CD4-positive, alpha-beta T cell treated with Interleukin-17A for 4 hours (primary cell): ENCODE results near the gene WDR89.
"Not testable (repeated sequence)": the region's sequence is repeated elsewhere in the genome, so short reads cannot be mapped to it uniquely, and the experiment has no call there.

Experiments used
- DNase-seq: peaks from one replicate; pipeline ENCODE4 v3.0.0-alpha.2; 2020; ENCODE audit warnings: mixed read lengths

WDR89 gene

GRCh38 chr14:63652406-63652805 lies 10.7 kb upstream of the WDR89 start:
- DNase-seq, result no peak

DNA sequence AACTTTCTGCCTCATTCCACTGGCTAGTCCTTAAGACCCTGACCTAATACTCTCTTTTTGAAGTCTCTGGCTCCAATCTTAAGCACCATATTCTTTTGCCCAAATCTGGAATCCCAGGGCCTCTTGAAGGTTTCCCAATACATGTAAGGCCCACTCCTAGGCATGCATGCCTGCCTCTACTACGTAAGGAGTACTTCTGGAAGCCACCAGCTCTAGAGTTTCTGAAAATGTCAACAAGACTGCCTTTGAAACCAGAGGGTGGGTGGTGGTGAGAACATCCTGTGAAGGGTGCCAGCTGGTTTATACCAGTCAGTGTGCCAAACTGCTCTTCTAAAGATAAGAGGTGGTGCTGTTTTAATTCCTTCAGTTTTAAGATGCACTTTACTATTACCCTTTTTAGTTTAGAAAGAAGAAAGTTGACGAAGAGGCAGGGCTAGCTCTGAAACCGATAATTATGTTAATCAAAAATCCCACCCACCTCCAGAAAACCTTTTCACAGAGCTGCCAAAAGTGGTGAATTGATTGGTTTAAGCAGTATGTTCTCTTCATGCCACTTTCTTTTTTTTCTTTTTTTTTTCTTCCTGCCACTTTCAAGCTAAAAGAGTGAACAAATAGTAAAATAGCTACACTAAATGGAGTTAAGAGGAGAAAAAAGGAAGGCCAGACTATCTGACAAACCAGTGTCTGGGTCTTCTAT lies 8.7 kb upstream of the WDR89 start:
- peak; percentile 73 for DNase-seq

GRCh38 chr14:63647696-63648410 lies 6.2 kb upstream of the WDR89 start:
- DNase-seq, result no peak

DNA sequence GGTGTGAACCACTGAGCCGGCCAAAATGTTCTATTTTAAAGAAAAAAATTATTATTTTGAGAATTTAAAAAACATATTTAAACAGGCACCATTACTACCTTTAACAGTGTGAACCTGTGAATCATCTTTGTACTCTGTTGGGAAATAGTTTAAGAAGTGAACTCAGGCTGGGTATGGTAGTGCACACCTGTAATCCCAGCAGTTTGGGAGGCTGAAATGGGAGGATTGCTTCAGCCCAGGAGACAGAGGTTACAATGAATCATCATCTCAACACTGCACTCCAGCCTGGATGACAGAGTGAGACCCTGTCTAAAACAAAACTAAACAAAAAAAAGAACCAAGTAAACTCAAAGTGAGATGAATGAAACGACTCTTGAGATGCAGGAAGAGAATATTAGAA lies 3.1 kb upstream of the WDR89 start:
- DNase-seq, result no peak

- no peak for DNase-seq
Measured at GRCh38 chr14:63642656-63643382, 1.1 kb upstream of the WDR89 start.

DNA sequence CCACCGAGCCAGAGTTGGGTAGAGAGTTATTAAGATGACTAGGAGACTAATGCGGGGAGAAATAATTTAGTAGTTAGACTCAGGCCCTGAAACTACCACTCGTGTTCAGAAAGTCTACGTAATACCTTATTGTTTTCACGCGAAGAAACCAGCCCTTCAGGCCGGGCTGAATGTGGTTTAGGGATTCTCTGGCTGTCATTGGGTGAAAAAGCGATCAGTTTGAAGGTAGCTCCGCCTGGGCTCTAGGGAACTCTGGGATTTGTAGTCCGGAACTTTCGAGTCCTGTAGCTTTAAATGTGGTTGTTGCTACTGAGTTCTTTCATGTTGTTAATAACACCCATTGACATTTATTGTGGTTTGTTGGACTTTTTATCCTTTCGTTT lies 549 bp upstream of the WDR89 start:
- peak; percentile 81 for DNase-seq

- no peak for DNase-seq
Measured at GRCh38 chr14:63638493-63638892, 3.2 kb downstream of the WDR89 start.

GRCh38 chr14:63636094-63636635 lies 5.5 kb downstream of the WDR89 start:
- DNase-seq, result not testable (repeated sequence)

- DNase-seq, result no peak
Measured at GRCh38 chr14:63633801-63634200, 7.9 kb downstream of the WDR89 start.

GRCh38 chr14:63632932-63633514 lies 8.6 kb downstream of the WDR89 start:
- DNase-seq, result peak; percentile 16

DNA sequence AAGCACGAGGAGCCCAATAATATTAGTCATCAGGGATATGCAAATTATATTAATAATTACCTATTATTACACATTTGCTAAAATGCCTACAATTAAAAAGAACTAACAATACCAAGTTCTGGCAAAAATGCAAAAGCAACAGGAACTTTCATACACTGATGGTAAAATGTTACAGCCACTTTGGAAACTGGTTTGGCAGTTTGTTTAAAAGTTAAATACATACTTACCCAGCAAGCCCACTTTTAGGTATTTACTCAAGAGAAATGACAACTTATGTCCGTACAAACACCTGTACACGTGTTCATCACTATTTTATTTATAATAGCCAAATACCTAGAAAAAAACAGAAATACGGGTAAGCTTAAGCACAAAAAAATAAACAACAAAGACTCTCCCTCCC lies 17.0 kb downstream of the WDR89 start:
- no peak for DNase-seq

- DNase-seq, result no peak
Measured at GRCh38 chr14:63624203-63624602, 17.5 kb downstream of the WDR89 start.

DNA sequence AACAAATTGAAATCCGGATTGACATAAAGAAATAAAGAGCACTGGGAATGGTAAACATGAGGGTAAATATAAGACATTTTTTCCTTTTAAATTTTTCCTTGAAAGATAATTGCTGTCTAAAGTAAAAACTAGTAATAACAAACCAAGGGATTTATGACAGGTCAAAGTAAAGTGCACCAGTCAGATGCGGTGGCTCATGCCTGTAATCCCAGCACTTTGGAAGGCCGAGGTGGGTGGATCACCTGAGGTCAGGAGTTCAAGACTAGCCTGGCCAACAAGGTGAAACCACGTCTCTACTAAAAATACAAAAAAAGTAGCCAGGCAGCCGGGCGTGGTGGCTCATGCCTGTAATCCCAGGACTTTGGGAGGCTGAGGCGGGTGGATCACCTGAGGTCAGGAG lies 19.7 kb downstream of the WDR89 start:
- DNase-seq, result not testable (repeated sequence)

- no peak for DNase-seq
Measured at GRCh38 chr14:63616015-63616414, 25.7 kb downstream of the WDR89 start.

DNA sequence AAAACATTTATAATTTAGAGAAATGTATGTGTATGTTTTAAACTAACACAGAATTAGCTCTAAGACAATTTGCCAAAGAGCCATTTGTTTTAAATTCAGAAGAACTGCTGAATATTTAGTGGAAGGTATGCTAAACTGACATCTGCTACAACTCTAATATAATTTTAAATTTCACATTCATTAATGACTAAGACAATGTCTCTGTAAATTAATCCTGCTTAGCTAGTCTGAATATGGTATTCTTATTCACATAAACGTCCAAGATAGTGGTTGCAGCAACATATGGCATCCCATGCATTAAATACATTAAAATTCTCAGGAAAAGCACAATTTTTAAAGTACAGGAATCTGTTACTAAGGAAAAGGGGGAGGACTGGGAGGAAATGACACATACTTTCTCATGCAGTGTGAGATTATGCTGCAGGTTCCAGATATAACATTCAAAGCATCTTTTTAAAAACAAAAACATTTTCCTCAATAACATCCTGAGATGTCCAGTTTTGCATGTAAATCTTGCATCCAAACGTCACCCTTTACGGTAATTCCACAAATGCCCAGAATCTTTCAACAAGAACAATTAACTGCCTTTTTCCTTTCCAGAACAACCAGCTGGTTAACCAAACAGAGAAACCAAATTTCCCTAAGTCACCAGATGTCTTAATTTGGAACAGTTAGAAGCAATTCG lies 26.9 kb downstream of the WDR89 start:
- DNase-seq, result no peak

DNA sequence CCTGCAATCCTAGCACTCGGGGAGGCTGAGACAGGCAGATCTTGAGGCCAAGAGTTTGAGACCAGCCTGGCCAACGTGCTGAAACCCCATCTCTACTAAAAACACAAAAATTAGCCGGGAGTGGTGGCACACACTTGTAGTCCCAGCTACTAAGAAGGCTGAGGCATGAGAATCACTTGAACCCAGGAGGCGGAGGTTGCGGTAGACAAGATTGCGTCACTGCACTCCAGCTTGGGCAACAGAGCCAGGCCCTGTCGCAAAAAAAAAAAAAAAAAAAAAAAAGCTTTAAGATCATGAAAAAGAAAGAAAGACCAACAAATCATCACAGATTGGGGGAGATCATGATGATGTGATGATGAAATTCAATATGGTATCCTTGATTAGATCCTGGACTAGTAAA lies 30.6 kb downstream of the WDR89 start:
- DNase-seq, result no peak

GRCh38 chr14:63605041-63605532 lies 36.6 kb downstream of the WDR89 start:
- no peak for DNase-seq

- DNase-seq, result no peak
Measured at GRCh38 chr14:63604626-63605025, 37.0 kb downstream of the WDR89 start.

DNA sequence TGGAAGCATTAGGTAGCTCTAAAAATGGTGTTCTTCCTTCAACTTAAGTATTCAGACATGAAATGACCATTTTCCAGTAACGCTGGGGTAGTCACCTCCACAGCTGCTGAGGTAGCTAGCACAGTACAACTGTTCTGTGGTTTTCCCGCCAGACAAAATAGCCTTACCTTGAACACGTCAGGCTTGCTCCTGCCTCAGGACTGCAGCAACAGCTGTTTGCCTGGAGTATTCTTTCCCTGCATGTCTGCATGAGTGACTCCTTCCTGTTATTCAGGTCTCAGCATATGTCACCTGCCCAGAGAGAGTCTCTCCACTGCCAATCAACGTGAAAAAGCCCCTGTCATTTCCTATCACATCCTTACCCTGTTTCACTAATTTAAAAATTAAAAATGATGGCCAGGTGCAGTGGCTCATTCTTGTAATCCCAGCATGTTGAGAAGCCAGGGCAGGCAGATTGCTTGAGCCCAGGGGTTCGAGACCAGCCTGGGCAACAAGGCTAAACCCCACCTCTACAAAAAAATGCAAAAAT lies 37.9 kb downstream of the WDR89 start:
- no peak for DNase-seq

- no peak for DNase-seq
Measured at GRCh38 chr14:63598807-63599206, 42.9 kb downstream of the WDR89 start.

DNA sequence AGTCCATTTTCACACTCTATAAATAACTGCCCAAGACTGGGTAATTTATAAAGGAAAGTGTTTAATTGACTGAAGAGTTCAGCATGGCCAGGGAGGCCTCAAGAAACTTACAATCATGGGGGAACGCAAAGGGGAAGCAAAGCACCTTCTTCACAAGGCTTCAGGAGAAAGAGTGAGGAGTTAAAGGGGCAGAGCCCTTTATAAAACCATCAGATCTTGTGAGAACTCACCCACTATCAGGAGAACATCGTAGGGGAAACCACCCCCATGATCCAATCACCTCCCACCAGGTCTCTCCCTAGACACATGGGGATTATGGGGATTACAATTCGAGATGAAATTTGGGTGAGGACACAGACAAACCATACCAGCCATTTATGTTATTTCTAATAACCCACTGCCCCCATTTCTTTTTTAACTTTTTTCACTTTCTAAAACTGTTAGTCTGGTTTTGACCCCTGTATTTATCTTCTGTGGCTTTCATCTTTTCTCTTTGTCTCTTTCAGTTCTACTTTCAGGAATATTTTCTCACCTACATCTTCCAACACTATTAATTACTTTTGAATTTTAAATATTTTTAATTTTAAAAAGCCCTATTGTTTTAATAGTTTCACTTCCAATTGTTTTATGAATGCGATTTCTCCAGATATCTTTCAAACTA lies 44.5 kb downstream of the WDR89 start:
- DNase-seq, result no peak
